Mesothelial cell of epicardium (in vitro differentiated cells): ENCODE measurements around the gene NUS1. TPM values are rescaled to one million over a fixed set of nuclear protein-coding genes. Genes with fewer than 3 reads are reported as not detected.
A peak's percentile ranks its signal among the peaks of the same experiment; 100 is the strongest.
"Not testable (repeated sequence)": the region's sequence is repeated elsewhere in the genome, so short reads cannot be mapped to it uniquely, and the experiment has no call there.

Experiments
- DNase-seq, 2 experiments: peaks; one replicate each; pipeline ENCODE4 v3.0.0; 2021; ENCODE audit warnings: low spot score in 2 of 2; ENCODE audit not compliant: unreplicated experiment in 2 of 2
- H3K27ac Mint-ChIP-seq: 2 replicates; pipeline ENCODE4 v1.8.0; 2021; ENCODE audit warnings: mixed read lengths
- H3K27me3 Mint-ChIP-seq: 2 replicates; pipeline ENCODE4 v1.8.0; 2021; ENCODE audit warnings: low read depth, mixed read lengths
- H3K36me3 Mint-ChIP-seq: 2 replicates; pipeline ENCODE4 v1.8.0; 2021; ENCODE audit warnings: mixed read lengths
- H3K4me1 Mint-ChIP-seq: 2 replicates; pipeline ENCODE4 v1.8.0; 2021; ENCODE audit warnings: mixed read lengths
- H3K4me3 Mint-ChIP-seq: 2 replicates; pipeline ENCODE4 v1.8.0; 2021; ENCODE audit warnings: mild to moderate bottlenecking, moderate library complexity, mixed read lengths
- H3K9me3 Mint-ChIP-seq: 2 replicates; pipeline ENCODE4 v1.8.0; 2021; ENCODE audit warnings: mixed read lengths
- total RNA-seq: library from RNA; stranded (reverse); gene quantifications from 3 replicates; pipeline ENCODE4 v1.2.1, GENCODE V29; 2021
- TF ChIP-seq, protein P1 (sequence below): fragments of 200-600 bp; sonication (generic); IDR thresholded peaks from one replicate; pipeline ENCODE4 v1.5.0; 2021; ENCODE audit warnings: antibody characterized with exemption; ENCODE audit not compliant: unreplicated experiment

The NUS1 gene
- total RNA-seq, 1 donor from 2014 or later: 30.2 TPM

DNA sequence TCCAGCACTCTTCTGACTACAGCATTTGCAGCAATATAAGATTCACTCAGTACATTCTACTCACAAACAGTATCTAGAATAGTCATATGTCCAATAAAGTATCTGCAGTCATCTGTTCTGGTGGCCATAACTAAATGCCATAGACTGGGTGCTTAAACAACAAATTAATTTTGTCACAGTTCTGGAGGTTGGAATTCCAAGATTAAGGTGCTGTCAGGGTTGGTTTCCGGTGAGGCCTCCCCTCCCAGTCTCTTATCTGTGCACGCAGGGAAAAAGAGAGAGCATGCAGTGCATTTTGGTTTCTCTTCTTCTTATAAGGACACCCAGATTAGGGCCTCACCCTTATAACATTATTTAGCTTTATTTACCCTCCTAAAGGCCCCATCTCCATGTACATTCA is 21.3 kb upstream of the NUS1 start:
- Mint-ChIP-seq H3K9me3 (peaks cover 13% of the 10 kb centered on the region), H3K4me1 (no peaks in the 10 kb centered on the region), H3K27me3 (no peaks in the 10 kb centered on the region), H3K4me3 (no peak overlapping the region), H3K27ac (no peak overlapping the region), H3K36me3 (no peaks in the 10 kb centered on the region)
- TF ChIP-seq, protein P1, sequence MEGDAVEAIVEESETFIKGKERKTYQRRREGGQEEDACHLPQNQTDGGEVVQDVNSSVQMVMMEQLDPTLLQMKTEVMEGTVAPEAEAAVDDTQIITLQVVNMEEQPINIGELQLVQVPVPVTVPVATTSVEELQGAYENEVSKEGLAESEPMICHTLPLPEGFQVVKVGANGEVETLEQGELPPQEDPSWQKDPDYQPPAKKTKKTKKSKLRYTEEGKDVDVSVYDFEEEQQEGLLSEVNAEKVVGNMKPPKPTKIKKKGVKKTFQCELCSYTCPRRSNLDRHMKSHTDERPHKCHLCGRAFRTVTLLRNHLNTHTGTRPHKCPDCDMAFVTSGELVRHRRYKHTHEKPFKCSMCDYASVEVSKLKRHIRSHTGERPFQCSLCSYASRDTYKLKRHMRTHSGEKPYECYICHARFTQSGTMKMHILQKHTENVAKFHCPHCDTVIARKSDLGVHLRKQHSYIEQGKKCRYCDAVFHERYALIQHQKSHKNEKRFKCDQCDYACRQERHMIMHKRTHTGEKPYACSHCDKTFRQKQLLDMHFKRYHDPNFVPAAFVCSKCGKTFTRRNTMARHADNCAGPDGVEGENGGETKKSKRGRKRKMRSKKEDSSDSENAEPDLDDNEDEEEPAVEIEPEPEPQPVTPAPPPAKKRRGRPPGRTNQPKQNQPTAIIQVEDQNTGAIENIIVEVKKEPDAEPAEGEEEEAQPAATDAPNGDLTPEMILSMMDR: no peak
- no peak for DNase-seq

DNA sequence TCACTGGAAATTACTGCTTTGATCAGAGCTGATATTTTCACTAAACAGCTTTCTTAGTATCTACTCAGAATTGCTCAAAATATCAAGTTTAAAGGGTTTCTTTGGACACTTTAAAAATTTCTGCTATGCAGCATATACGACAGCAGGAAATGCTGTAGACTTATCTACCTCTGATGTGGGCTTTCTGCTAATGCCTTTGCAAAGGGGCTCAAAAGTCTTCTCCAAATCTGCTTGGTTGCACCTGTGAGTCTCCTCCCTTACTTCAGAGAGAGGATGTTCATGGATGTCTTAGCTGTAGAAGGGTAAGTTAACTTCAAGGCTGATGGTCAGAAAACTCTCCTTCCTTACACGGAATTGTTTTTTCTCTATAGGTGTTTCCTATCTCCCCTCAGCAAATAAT is 19.9 kb upstream of the NUS1 start:
- Mint-ChIP-seq H3K36me3 (no peaks in the 10 kb centered on the region), H3K4me1 (no peaks in the 10 kb centered on the region), H3K4me3 (no peak overlapping the region), H3K27ac (no peak overlapping the region), H3K27me3 (no peaks in the 10 kb centered on the region), H3K9me3 (peaks cover 5% of the 10 kb centered on the region)
- TF ChIP-seq, protein P1: no peak
- no peak for DNase-seq

DNA sequence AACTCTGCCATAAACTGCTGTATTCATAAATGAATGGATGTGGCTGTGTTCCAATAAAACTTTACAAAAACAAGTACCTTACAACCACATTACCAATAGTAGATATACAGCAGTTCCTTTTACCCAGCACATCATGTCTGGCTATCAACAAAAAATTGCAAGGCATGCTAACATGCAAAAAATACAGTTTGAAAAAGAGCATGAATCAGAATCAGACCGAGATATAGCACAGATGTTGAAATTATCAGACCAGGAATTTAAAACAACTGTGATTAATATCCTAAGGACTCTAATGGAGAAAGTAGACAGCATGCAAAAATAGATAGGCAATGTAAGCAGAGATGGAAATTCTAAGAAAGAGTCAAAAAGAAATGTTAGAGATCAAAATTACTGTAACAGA is 8.4 kb upstream of the NUS1 start:
- Mint-ChIP-seq H3K4me3 (no peak overlapping the region), H3K9me3 (no peaks in the 10 kb centered on the region), H3K27ac (no peak overlapping the region), H3K27me3 (no peaks in the 10 kb centered on the region), H3K36me3 (no peaks in the 10 kb centered on the region), H3K4me1 (no peaks in the 10 kb centered on the region)
- DNase-seq: no peak
- TF ChIP-seq, protein P1: no peak

DNA sequence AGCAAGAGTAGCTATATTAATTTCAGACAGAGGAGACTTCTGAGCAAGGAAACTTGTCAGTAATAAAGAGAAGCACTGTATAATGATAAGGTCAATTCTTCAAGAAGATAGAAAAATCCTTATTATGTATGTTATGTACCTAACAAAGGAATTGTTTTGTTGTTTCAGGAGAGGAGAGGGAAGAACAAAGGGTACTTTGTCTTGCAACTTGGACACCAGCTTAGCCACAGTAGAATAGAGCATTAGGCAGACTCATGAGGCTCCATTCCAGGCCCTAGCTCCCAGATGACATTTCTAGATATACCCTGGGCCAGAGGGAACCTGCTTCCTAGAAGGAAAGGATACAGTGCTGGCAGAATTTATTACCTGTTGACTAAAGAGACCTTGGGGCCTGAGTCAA is 6.5 kb upstream of the NUS1 start:
- no peak overlapping the region for H3K4me3 Mint-ChIP-seq
- H3K27me3 Mint-ChIP-seq: no peaks in the 10 kb centered on the region
- H3K36me3 Mint-ChIP-seq: no peaks in the 10 kb centered on the region

DNA sequence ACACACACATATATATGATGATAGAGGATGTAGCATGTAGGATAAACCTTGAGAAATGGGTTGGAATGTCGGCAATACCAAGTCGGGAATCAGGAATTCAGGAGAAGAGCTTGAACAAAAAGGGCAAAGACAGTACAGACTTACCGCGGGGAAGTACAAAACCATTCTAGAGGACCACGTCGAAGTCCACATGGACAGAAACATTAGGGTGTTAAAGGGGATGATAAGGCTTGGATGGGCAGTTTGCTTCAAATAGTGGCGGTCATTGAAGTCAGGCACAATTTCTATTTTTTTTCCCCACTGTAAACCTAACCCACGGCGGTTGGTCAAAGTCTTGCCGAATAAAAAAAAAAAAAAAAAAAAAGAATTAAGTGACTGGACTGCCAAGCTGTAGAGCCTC is 766 bp upstream of the NUS1 start:
- Mint-ChIP-seq H3K4me1 (peaks cover 23% of the 10 kb centered on the region), H3K27me3 (no peaks in the 10 kb centered on the region), H3K27ac (no peak overlapping the region), H3K9me3 (no peaks in the 10 kb centered on the region), H3K4me3 (peak overlapping the region; percentile 93), H3K36me3 (no peaks in the 10 kb centered on the region)
- TF ChIP-seq, protein P1: no peak
- DNase-seq: no peak

More for the DNA sequence above, 6.5 kb upstream of the NUS1 start:
- no peak for DNase-seq
- TF ChIP-seq, protein P1: no peak
- Mint-ChIP-seq H3K27ac (no peak overlapping the region), H3K9me3 (no peaks in the 10 kb centered on the region), H3K4me1 (no peaks in the 10 kb centered on the region)

DNA sequence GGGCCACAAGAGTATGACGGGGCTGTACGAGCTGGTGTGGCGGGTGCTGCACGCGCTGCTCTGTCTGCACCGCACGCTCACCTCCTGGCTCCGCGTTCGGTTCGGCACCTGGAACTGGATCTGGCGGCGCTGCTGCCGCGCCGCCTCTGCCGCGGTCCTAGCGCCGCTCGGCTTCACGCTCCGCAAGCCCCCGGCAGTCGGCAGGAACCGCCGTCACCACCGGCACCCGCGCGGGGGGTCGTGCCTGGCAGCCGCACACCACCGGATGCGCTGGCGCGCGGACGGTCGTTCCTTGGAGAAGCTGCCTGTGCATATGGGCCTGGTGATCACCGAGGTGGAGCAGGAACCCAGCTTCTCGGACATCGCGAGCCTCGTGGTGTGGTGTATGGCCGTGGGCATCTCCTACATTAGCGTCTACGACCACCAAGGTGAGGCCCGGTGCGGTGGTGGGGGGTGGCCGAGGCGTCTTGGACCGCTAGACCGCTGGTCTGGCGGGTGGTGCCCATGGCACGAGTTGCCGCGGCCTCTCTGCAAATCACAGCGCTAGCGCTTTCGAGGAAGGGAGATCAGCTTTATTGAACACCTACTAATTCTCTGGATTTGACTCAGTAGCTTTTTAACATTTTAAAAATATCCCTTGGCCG is 511 bp downstream of the NUS1 start:
- peak overlapping the region; percentile 93 for H3K4me3 Mint-ChIP-seq
- peak overlapping the region; percentile 93 for H3K27ac Mint-ChIP-seq
- H3K36me3 Mint-ChIP-seq, H3K9me3 Mint-ChIP-seq, H3K27me3 Mint-ChIP-seq: not testable (repeated sequence)
- DNase-seq: peak in 1 of 2 experiments; percentile 43
- peaks cover 32% of the 10 kb centered on the region for H3K4me1 Mint-ChIP-seq
